GM23248 (cell line): ENCODE data around the gene CBL. TPM values are rescaled to one million over a fixed set of nuclear protein-coding genes. Genes with fewer than 3 reads are reported as not detected.
"Not testable (repeated sequence)": the region's sequence is repeated elsewhere in the genome, so short reads cannot be mapped to it uniquely, and the experiment has no call there.

Source experiments
- DNase-seq: peaks from one replicate; pipeline ENCODE4 v3.0.0-alpha.2; 2015
- H2AFZ ChIP-seq: fragments of 200-600 bp; sonication (generic); 2 replicates; pipeline ENCODE4 v1.6.1; 2016; ENCODE audit warnings: antibody characterized with exemption
- H3F3A ChIP-seq: fragments of 200-600 bp; sonication (generic); 2 replicates; pipeline ENCODE4 v1.6.1; 2016; ENCODE audit warnings: mild to moderate bottlenecking, antibody characterized with exemption, mixed run types; ENCODE audit not compliant: insufficient read depth
- H3K27ac ChIP-seq: fragments of 200-600 bp; sonication (generic); 2 replicates; pipeline ENCODE4 v1.5.1; 2016; ENCODE audit warnings: mild to moderate bottlenecking
- H3K27me3 ChIP-seq: fragments of 200-600 bp; sonication (generic); replicated peaks from 2 replicates; pipeline ENCODE4 v1.6.1; 2016; ENCODE audit warnings: mild to moderate bottlenecking; ENCODE audit not compliant: insufficient read depth
- H3K36me3 ChIP-seq: fragments of 200-600 bp; sonication (generic); 2 replicates; pipeline ENCODE4 v1.6.1; 2016; ENCODE audit warnings: low read depth, mild to moderate bottlenecking
- H3K4me1 ChIP-seq: fragments of 200-600 bp; sonication (generic); 2 replicates; pipeline ENCODE4 v1.6.1; 2016; ENCODE audit warnings: mild to moderate bottlenecking; ENCODE audit not compliant: insufficient read depth
- H3K4me2 ChIP-seq: fragments of 200-600 bp; sonication (generic); one replicate; pipeline ENCODE4 v1.6.1; 2016; ENCODE audit warnings: mild to moderate bottlenecking; ENCODE audit not compliant: unreplicated experiment
- H3K4me3 ChIP-seq: fragments of 200-600 bp; sonication (generic); 2 replicates; pipeline ENCODE4 v1.5.1; 2016; ENCODE audit warnings: mild to moderate bottlenecking
- H3K79me2 ChIP-seq: fragments of 200-600 bp; sonication (generic); 2 replicates; pipeline ENCODE4 v1.6.1; 2016; ENCODE audit warnings: mild to moderate bottlenecking; ENCODE audit not compliant: insufficient read depth
- H3K9ac ChIP-seq: fragments of 200-600 bp; sonication (generic); 2 replicates; pipeline ENCODE4 v1.6.1; 2016; ENCODE audit warnings: mild to moderate bottlenecking
- H3K9me2 ChIP-seq: fragments of 200-600 bp; sonication (generic); 2 replicates; pipeline ENCODE4 v1.6.1; 2016; ENCODE audit warnings: mixed run types, mild to moderate bottlenecking, moderate library complexity; ENCODE audit not compliant: insufficient read depth
- H3K9me3 ChIP-seq: fragments of 200-600 bp; sonication (generic); one replicate; pipeline ENCODE4 v1.6.1; 2017; ENCODE audit warnings: low read depth
- H4K20me1 ChIP-seq: fragments of 200-600 bp; sonication (generic); 2 replicates; pipeline ENCODE4 v1.6.0; 2016; ENCODE audit not compliant: insufficient read depth
- EZH2 ChIP-seq: fragments of 200-600 bp; sonication (generic); IDR thresholded peaks from 2 replicates; pipeline ENCODE4 v1.6.1; 2018; ENCODE audit warnings: antibody characterized with exemption, mild to moderate bottlenecking; ENCODE audit not compliant: insufficient read depth, poor library complexity, severe bottlenecking
- EZH2phosphoT487 ChIP-seq: fragments of 200-600 bp; sonication (generic); IDR thresholded peaks from 2 replicates; pipeline ENCODE4 v1.6.1; 2018; ENCODE audit warnings: antibody characterized with exemption, moderate library complexity, mild to moderate bottlenecking, low read depth; ENCODE audit not compliant: insufficient read depth
- WGBS, 2 experiments: methylation state at CpG; one replicate each; pipeline ENCODE4 v1.1.6; 2015 to 2017; ENCODE audit warnings: low lambda C conversion rate in 2 of 2, low coverage in 1 of 2; ENCODE audit errors: missing lambda C conversion rate in 2 of 2; 5-methylcytosine and 5-hydroxymethylcytosine counted together
- in situ Hi-C: fragments of 300-500 bp; cut with MboI; formaldehyde crosslinking; loops from 2 replicates; pipeline ENCODE4 v1.15.0; 2020
- polyA plus RNA-seq: library from polyadenylated mRNA; unstranded; fragments of >200 nt; fragmentation: Nextera tagmentation; extraction: Ambion mirVana; gene quantifications from 2 replicates; pipeline ENCODE4 v1.2.1, GENCODE V29; 2016
- total RNA-seq: library from RNA; depleted of rRNA; stranded (reverse); fragments of >200 nt; shearing (Covaris generic); gene quantifications from 2 replicates; pipeline ENCODE4 v1.2.3, GENCODE V29; 2014

The CBL gene
- total and polyA plus RNA-seq, 2 experiments from 2014 or later = 5.8 to 8.6 TPM

- Histone ChIP-seq H2AFZ (no peak overlapping the region), H3K9me2 (no peaks in the 10 kb centered on the region), H4K20me1 (no peaks in the 10 kb centered on the region), H3K27me3 (no peaks in the 10 kb centered on the region), H3K9me3 (no peaks in the 10 kb centered on the region), H3K27ac (no peak overlapping the region), H3K4me1 (no peaks in the 10 kb centered on the region), H3K36me3 (no peaks in the 10 kb centered on the region), H3K4me3 (no peak overlapping the region), H3K4me2 (no peak overlapping the region), H3K79me2 (no peaks in the 10 kb centered on the region), H3F3A (no peaks in the 10 kb centered on the region), H3K9ac (no peak overlapping the region)
- in situ Hi-C loops = no loop called here
- DNase-seq = no peak
- 65 to 70% methylated on average over 6 of the region's 6 CpGs for WGBS, 2 experiments
- TF ChIP-seq EZH2phosphoT487 (no peak), EZH2 (no peak)
These were observed 7.2 kb upstream of the CBL start for GRCh38 chr11:119198925-119199324.

- H3K4me3 ChIP-seq, H3K9me3 ChIP-seq, H2AFZ ChIP-seq, H3K79me2 ChIP-seq, H3K27me3 ChIP-seq, H3K27ac ChIP-seq, H4K20me1 ChIP-seq, H3K36me3 ChIP-seq, H3K4me1 ChIP-seq, H3K4me2 ChIP-seq, DNase-seq, in situ Hi-C loops, H3K9ac ChIP-seq, H3K9me2 ChIP-seq, H3F3A ChIP-seq: not testable (repeated sequence)
- 75 to 78% methylated on average over 5 of the region's 5 CpGs for WGBS, 2 experiments
These were observed 4.9 kb upstream of the CBL start for GRCh38 chr11:119201236-119201635.

DNA sequence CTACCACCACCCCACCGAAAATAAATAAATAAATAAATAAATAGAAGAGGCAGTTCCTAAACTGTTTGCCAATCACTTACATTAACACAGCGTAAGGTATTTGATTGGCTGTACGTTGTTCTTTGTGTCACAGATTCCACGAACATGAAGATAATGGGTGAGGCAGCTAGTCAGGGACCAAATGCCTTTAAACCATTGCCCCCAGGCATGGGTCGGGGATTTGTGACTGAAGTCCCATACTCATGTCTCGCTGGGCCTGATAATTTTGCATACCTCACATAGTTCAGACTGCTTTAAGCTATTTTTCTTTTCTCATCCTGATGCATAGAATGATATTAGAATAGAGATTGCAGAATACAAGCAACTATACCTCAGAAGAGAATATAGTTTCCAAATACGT is 3.6 kb upstream of the CBL start:
- in situ Hi-C loops = no loop called here
- Histone ChIP-seq H3K36me3 (no peaks in the 10 kb centered on the region), H3F3A (peaks cover 6% of the 10 kb centered on the region), H3K79me2 (peaks cover 12% of the 10 kb centered on the region), H3K9me2 (no peaks in the 10 kb centered on the region), H4K20me1 (no peaks in the 10 kb centered on the region), H3K4me2 (no peak overlapping the region), H3K4me3 (no peak overlapping the region), H3K9ac (no peak overlapping the region), H3K27me3 (no peaks in the 10 kb centered on the region), H3K27ac (no peak overlapping the region), H2AFZ (no peak overlapping the region), H3K4me1 (peaks cover 5% of the 10 kb centered on the region; the same call in 1 of the 2 replicates), H3K9me3 (no peaks in the 10 kb centered on the region)
- whole genome bisulfite sequencing, 2 experiments = 73 to 74% methylated on average over 7 of the region's 7 CpGs
- DNase-seq = no peak
- TF ChIP-seq EZH2 (no peak), EZH2phosphoT487 (no peak)

DNA sequence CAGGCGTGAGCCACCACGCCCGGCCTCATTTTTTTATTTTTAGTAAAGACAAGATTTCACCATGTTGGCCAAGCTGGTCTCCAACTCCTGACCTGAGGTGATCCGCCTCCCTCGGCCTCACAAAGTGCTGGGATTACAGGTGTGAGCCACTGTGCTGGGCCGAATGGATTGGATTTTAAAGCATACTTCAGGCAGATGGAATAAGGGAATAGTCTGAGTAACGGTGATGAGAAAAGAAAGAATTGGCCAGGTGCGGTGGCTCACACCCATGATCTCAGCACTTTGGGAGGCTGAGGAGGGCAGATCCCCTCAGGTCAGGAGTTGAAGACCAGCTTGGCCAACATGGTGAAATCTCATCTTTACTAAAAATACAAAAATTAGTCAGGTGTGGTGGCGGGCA is 2.1 kb upstream of the CBL start:
- Histone ChIP-seq H3K27ac (no peak overlapping the region), H3K4me2 (no peak overlapping the region), H3K4me3 (no peak overlapping the region), H3K9me2 (no peaks in the 10 kb centered on the region), H2AFZ (no peak overlapping the region), H3K9ac (no peak overlapping the region), H3K9me3 (no peaks in the 10 kb centered on the region), H3F3A (peaks cover 10% of the 10 kb centered on the region), H3K36me3 (no peaks in the 10 kb centered on the region), H4K20me1 (0 out of 2 replicates have a peak, but pooled peaks cover 2% of the 10 kb centered on the region), H3K79me2 (peaks cover 28% of the 10 kb centered on the region), H3K4me1 (peaks cover 18% of the 10 kb centered on the region; the same call in 1 of the 2 replicates), H3K27me3 (no peaks in the 10 kb centered on the region)
- in situ Hi-C loops = no loop called here
- DNase-seq = no peak
- 92 to 93% methylated on average over 9 of the region's 9 CpGs for WGBS, 2 experiments
- TF ChIP-seq EZH2phosphoT487 = no peak
- no peak for TF ChIP-seq EZH2

DNA sequence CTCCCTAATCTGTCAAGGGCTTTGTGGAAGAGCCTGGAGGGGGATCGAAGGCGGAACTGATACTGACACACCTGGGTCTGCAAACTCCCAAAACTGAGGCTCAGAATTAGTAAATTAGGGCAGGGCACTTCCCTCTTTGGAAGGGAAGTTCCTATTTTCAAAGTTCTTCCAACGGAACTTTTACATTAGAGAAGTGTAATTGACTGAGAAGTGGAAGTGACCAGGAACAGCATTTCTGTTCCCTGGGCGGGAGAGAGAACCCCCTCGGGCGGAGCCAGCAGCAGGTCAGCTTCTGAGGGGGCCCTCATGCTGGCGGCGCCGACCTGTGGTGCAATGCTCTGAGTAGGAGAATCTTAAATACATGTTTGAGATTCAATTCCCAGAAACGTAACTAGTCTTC is 1.1 kb upstream of the CBL start:
- Histone ChIP-seq H3F3A (peaks cover 10% of the 10 kb centered on the region), H3K36me3 (no peaks in the 10 kb centered on the region), H3K27ac (no peak overlapping the region), H3K4me2 (peak overlapping the region; percentile 84), H3K9ac (0 out of 2 replicates have a peak overlapping the region, but pooled peaks have one; percentile 89), H2AFZ (peak overlapping the region; percentile 88), H4K20me1 (0 out of 2 replicates have a peak, but pooled peaks cover 4% of the 10 kb centered on the region), H3K9me3 (no peaks in the 10 kb centered on the region), H3K4me1 (peaks cover 18% of the 10 kb centered on the region; the same call in 1 of the 2 replicates), H3K9me2 (no peaks in the 10 kb centered on the region), H3K27me3 (no peaks in the 10 kb centered on the region), H3K79me2 (peaks cover 38% of the 10 kb centered on the region), H3K4me3 (peak overlapping the region; percentile 98)
- TF ChIP-seq EZH2phosphoT487 = no peak
- in situ Hi-C loops = no loop called here
- DNase-seq = no peak
- WGBS, 2 experiments = 48 to 52% methylated on average over 10 of the region's 10 CpGs
